GM12878 (cell line): ENCODE measurements around the gene ZNF75A.

Experiments
- EZH2 ChIP-seq: IDR thresholded peaks from 2 replicates; pipeline ENCODE4 v1.6.1; 2012; ENCODE audit warnings: low read depth, mild to moderate bottlenecking, control low read depth, inconsistent platforms, low read length, borderline replicate concordance; ENCODE audit not compliant: control insufficient read depth
- JUND ChIP-seq: IDR thresholded peaks from 2 replicates; pipeline ENCODE4 v1.6.1; 2012; ENCODE audit warnings: low read depth, mild to moderate bottlenecking, low read length, improper control_type of control experiment, moderate library complexity
- RFX5 ChIP-seq: IDR thresholded peaks from 2 replicates; pipeline ENCODE4 v1.6.1; 2011; ENCODE audit warnings: low read depth, low read length, improper control_type of control experiment
- YY1 ChIP-seq: IDR thresholded peaks from 2 replicates; pipeline ENCODE4 v1.6.1; 2011; ENCODE audit warnings: low read depth, mild to moderate bottlenecking, low read length
- TF ChIP-seq, protein P1 (sequence below), 3 experiments: IDR thresholded peaks in 2 of 3; conservative IDR thresholded peaks in 1 of 3; 2 replicates each; pipeline ENCODE4 v1.5.1; 2011; ENCODE audit warnings: low read depth in 3 of 3, low read length in 3 of 3, mild to moderate bottlenecking in 3 of 3, control low read depth in 2 of 3, moderate library complexity in 2 of 3, inconsistent platforms in 1 of 3, mixed read lengths in 1 of 3; ENCODE audit not compliant: control insufficient read depth in 2 of 3, insufficient read depth in 1 of 3; ENCODE audit errors: extremely low read depth in 1 of 3

DNA sequence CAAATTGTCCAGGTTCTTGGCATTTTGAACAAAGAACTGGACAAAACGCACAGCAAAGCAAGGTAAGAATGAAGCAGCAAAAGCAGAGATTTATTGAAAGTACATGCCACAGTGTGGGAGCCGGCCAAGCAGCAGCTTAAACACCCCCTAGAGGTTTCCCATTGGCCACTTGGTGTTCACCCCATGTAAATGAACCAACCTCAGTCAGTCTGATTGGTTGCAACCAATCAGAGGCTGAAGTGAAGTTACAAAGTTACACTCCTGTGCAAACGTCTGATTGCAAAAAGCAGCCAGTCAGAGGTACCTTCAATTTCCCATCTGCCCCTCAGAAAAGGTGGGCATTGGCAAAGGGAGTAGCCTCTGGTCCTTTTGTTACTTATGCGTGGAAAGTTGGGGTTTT, 30.8 kb upstream of the ZNF75A start:
- TF ChIP-seq, protein P1, sequence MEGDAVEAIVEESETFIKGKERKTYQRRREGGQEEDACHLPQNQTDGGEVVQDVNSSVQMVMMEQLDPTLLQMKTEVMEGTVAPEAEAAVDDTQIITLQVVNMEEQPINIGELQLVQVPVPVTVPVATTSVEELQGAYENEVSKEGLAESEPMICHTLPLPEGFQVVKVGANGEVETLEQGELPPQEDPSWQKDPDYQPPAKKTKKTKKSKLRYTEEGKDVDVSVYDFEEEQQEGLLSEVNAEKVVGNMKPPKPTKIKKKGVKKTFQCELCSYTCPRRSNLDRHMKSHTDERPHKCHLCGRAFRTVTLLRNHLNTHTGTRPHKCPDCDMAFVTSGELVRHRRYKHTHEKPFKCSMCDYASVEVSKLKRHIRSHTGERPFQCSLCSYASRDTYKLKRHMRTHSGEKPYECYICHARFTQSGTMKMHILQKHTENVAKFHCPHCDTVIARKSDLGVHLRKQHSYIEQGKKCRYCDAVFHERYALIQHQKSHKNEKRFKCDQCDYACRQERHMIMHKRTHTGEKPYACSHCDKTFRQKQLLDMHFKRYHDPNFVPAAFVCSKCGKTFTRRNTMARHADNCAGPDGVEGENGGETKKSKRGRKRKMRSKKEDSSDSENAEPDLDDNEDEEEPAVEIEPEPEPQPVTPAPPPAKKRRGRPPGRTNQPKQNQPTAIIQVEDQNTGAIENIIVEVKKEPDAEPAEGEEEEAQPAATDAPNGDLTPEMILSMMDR (IDR thresholded peaks at IDR 0.05 in 2 of 3, conservative IDR thresholded peaks at IDR 0.05 in 1 of 3; ENCODE audit: control insufficient read depth in 2 of 3, extremely low read depth in 1 of 3, insufficient read depth in 1 of 3, low read depth in 3 of 3, low read length in 3 of 3), result no peak
- TF ChIP-seq YY1 (no peak), EZH2 (no peak), RFX5 (no peak), JUND (no peak)
